ENCODE results near the gene ARL4C. TPM values are rescaled to one million over a fixed set of nuclear protein-coding genes. Genes with fewer than 3 reads are reported as not detected.

ARL4C gene
- total RNA-seq: 10 to 100 TPM; 15.8 to 16.8 TPM
- polyA plus RNA-seq (ENCODE audit: insufficient read length in 6 of 6): 10 to 100 TPM; 23.5 to 28.5 (median 24.4) TPM
- long read RNA-seq, donor 1, full-length matches to known transcripts: 59 of 59 reads
- long read RNA-seq, donor 1, partial matches to known transcripts: 0 of 59 reads
- long read RNA-seq, donor 1, other reads (novel, unspliced or antisense): 0 of 59 reads
- long read RNA-seq, donor 2, full-length matches to known transcripts: 56 of 56 reads
- long read RNA-seq, donor 2, partial matches to known transcripts: 0 of 56 reads
- long read RNA-seq, donor 2, other reads (novel, unspliced or antisense): 0 of 56 reads
- long read RNA-seq, donor 3, full-length matches to known transcripts: 56 of 56 reads
- long read RNA-seq, donor 3, partial matches to known transcripts: 0 of 56 reads
- long read RNA-seq, donor 3, other reads (novel, unspliced or antisense): 0 of 56 reads
- long read RNA-seq, donor 4, full-length matches to known transcripts: 10 of 12 reads
- long read RNA-seq, donor 4, partial matches to known transcripts: 0 of 12 reads
- long read RNA-seq, donor 4, other reads (novel, unspliced or antisense): 2 of 12 reads
- long read RNA-seq, donor 5, full-length matches to known transcripts: 37 of 37 reads
- long read RNA-seq, donor 5, partial matches to known transcripts: 0 of 37 reads
- long read RNA-seq, donor 5, other reads (novel, unspliced or antisense): 0 of 37 reads
- long read RNA-seq, donor 6, full-length matches to known transcripts: 55 of 55 reads
- long read RNA-seq, donor 6, partial matches to known transcripts: 0 of 55 reads
- long read RNA-seq, donor 6, other reads (novel, unspliced or antisense): 0 of 55 reads
- long read RNA-seq, donor 7, full-length matches to known transcripts: 38 of 38 reads
- long read RNA-seq, donor 7, partial matches to known transcripts: 0 of 38 reads
- long read RNA-seq, donor 7, other reads (novel, unspliced or antisense): 0 of 38 reads
- long read RNA-seq, donor 8, full-length matches to known transcripts: 39 of 39 reads
- long read RNA-seq, donor 8, partial matches to known transcripts: 0 of 39 reads
- long read RNA-seq, donor 8, other reads (novel, unspliced or antisense): 0 of 39 reads
- long read RNA-seq, donor 9: 0 reads
- long read RNA-seq, donor 10, full-length matches to known transcripts: 6 of 6 reads
- long read RNA-seq, donor 10, partial matches to known transcripts: 0 of 6 reads
- long read RNA-seq, donor 10, other reads (novel, unspliced or antisense): 0 of 6 reads
- long read RNA-seq, donor 11, full-length matches to known transcripts: 155 of 155 reads
- long read RNA-seq, donor 11, partial matches to known transcripts: 0 of 155 reads
- long read RNA-seq, donor 11, other reads (novel, unspliced or antisense): 0 of 155 reads
- long read RNA-seq, donor 12, full-length matches to known transcripts: 48 of 48 reads
- long read RNA-seq, donor 12, partial matches to known transcripts: 0 of 48 reads
- long read RNA-seq, donor 12, other reads (novel, unspliced or antisense): 0 of 48 reads

GRCh38 chr2:234496835-234497593 lies at the start of gene ARL4C:
Gene ARL4C, minus strand, starts transcription at chr2:234497081. Its CDS starts 495 bp downstream, at chr2:234496586.
- Histone ChIP-seq H3K36me3 (no peaks in the 10 kb centered on the region), H3K27me3 (peaks cover 0 to 40% of the 10 kb centered on the region in 2 donors), H3K9me3 (no peaks in the 10 kb centered on the region), H3K4me3 (peak within 1 kb of the TSS; percentile 57 to 63), H3K4me1 (peaks cover 9 to 32% of the 10 kb centered on the region in 2 donors), H3K27ac (peak within 1 kb of the TSS; percentile 67 to 78)
- TF ChIP-seq CTCF (IDR thresholded peaks at IDR 0.05): no peak
- DNase-seq (peak; percentile 61 to 90 (median 78)), ATAC-seq (peak; percentile 74)
- intact Hi-C loops (cut with DNase I): loop anchor here in 1 of 2 donors (5.0 kb wide), 1 partner anchor 205 kb away; no protein-coding TSS in a partner anchor

- peaks cover 0 to 17% of the 10 kb centered on the region in 2 donors for H3K27me3 ChIP-seq
- no peaks in the 10 kb centered on the region for H3K36me3 ChIP-seq
- peak; percentile 46 to 84 (median 60) for DNase-seq
- no peaks in the 10 kb centered on the region for H3K9me3 ChIP-seq
- intact Hi-C loops (cut with DNase I): loop anchor here in 1 of 2 donors (5.0 kb wide), 1 partner anchor 572 kb away; no protein-coding TSS in a partner anchor
- H3K4me3 ChIP-seq: no peak overlapping the region
- no peaks in the 10 kb centered on the region for H3K4me1 ChIP-seq
- peak; percentile 89 to 93 for TF ChIP-seq CTCF (IDR thresholded peaks at IDR 0.05)
- H3K27ac ChIP-seq: no peak overlapping the region
- peak; percentile 83 for ATAC-seq
These were observed 48.1 kb upstream of the ARL4C start for GRCh38 chr2:234544659-234545611.

GRCh38 chr2:234542742-234543141 lies 45.9 kb upstream of the ARL4C start:
- Histone ChIP-seq H3K4me1 (no peaks in the 10 kb centered on the region), H3K4me3 (no peak overlapping the region), H3K36me3 (no peaks in the 10 kb centered on the region), H3K9me3 (peaks cover 0 to 9% of the 10 kb centered on the region in 2 donors), H3K27ac (no peak overlapping the region), H3K27me3 (peaks cover 0 to 6% of the 10 kb centered on the region in 2 donors)
- intact Hi-C loops (cut with DNase I): no loop called here
- no peak for DNase-seq
- ATAC-seq: no peak
- TF ChIP-seq CTCF (IDR thresholded peaks at IDR 0.05): no peak

Measured in left lung (tissue), 14 donors.